HG03457 (cell line): ENCODE measurements around the gene TFDP3.

Source experiments
- ATAC-seq: cut with Tn5 transposase; IDR thresholded peaks from one replicate; pipeline ENCODE4 v1.9.1; 2021; ENCODE audit warnings: moderate number of reproducible peaks; ENCODE audit not compliant: unreplicated experiment

TFDP3 gene

GRCh38 chrX:133218329-133218728, at the start of gene TFDP3:
TFDP3 (minus strand) TSS chrX:133218354; CDS start chrX:133218259, 95 bp downstream.
- ATAC-seq = no peak

GRCh38 chrX:133267621-133268020, 49.5 kb upstream of the TFDP3 start:
- ATAC-seq = no peak

GRCh38 chrX:133265331-133265730, 47.2 kb upstream of the TFDP3 start:
- ATAC-seq = no peak

GRCh38 chrX:133258481-133258880, 40.3 kb upstream of the TFDP3 start:
- no peak for ATAC-seq

GRCh38 chrX:133254666-133255065, 36.5 kb upstream of the TFDP3 start:
- ATAC-seq = no peak

- no peak for ATAC-seq
Observed at GRCh38 chrX:133251204-133251603, 33.0 kb upstream of the TFDP3 start.

- no peak for ATAC-seq
Observed at GRCh38 chrX:133250184-133251100, 32.3 kb upstream of the TFDP3 start.

GRCh38 chrX:133249266-133250058, 31.3 kb upstream of the TFDP3 start:
- ATAC-seq = no peak

GRCh38 chrX:133248177-133248576, 30.0 kb upstream of the TFDP3 start:
- ATAC-seq = no peak

- no peak for ATAC-seq
Observed at GRCh38 chrX:133246921-133247320, 28.8 kb upstream of the TFDP3 start.

GRCh38 chrX:133235830-133236229, 17.7 kb upstream of the TFDP3 start:
- no peak for ATAC-seq

- no peak for ATAC-seq
Observed at GRCh38 chrX:133232331-133232730, 14.2 kb upstream of the TFDP3 start.

GRCh38 chrX:133229361-133229760, 11.2 kb upstream of the TFDP3 start:
- ATAC-seq = no peak

GRCh38 chrX:133215747-133216146, 2.4 kb downstream of the TFDP3 start:
- no peak for ATAC-seq

- no peak for ATAC-seq
Observed at GRCh38 chrX:133215017-133215416, 3.1 kb downstream of the TFDP3 start.

GRCh38 chrX:133214301-133214700, 3.9 kb downstream of the TFDP3 start:
- no peak for ATAC-seq

- no peak for ATAC-seq
Observed at GRCh38 chrX:133213117-133213516, 5.0 kb downstream of the TFDP3 start.

- ATAC-seq = no peak
Observed at GRCh38 chrX:133207751-133208150, 10.4 kb downstream of the TFDP3 start.

- no peak for ATAC-seq
Observed at GRCh38 chrX:133191739-133192039, 26.5 kb downstream of the TFDP3 start.

- ATAC-seq = no peak
Observed at GRCh38 chrX:133190877-133191738, 27.0 kb downstream of the TFDP3 start.

- no peak for ATAC-seq
Observed at GRCh38 chrX:133189195-133189594, 29.0 kb downstream of the TFDP3 start.
